Bronchial epithelial cell (primary cell): ENCODE measurements around the gene ABHD12B. TPM values are rescaled to one million over a fixed set of nuclear protein-coding genes. Genes with fewer than 3 reads are reported as not detected.

ENCODE experiments used
- DNase-seq: peaks from one replicate; pipeline ENCODE4 v3.0.0-alpha.2; 2010; ENCODE audit warnings: low read depth
- FAIRE-seq: peaks from 2 replicates; lab custom pipeline; 2011; peaks lifted over from hg19 to GRCh38; lab: Jason Lieb, UNC
- H3K27me3 ChIP-seq: 2 replicates; pipeline ENCODE4 v1.5.1; 2011; ENCODE audit warnings: low read length; ENCODE audit not compliant: control insufficient read depth, insufficient read depth
- H3K36me3 ChIP-seq: 2 replicates; pipeline ENCODE4 v1.5.1; 2011; ENCODE audit warnings: low read length; ENCODE audit not compliant: control insufficient read depth, insufficient read depth
- H3K4me3 ChIP-seq: 2 replicates; pipeline ENCODE4 v1.5.1; 2011; ENCODE audit warnings: mild to moderate bottlenecking, low read depth, low read length, control low read depth
- total RNA-seq: library from RNA; depleted of rRNA; stranded (reverse); fragments of >200 nt; gene quantifications from 2 replicates; pipeline ENCODE4 v1.2.1, GENCODE V29; 2014
- TF ChIP-seq, protein P1 (sequence below): IDR thresholded peaks from 2 replicates; pipeline ENCODE4 v1.5.1; 2011; ENCODE audit warnings: mild to moderate bottlenecking, moderate library complexity, low read length, control low read depth, inconsistent platforms; ENCODE audit not compliant: insufficient read depth, severe bottlenecking

Gene ABHD12B
- total RNA-seq, 1 donor from 2014 or later = not detected

DNA sequence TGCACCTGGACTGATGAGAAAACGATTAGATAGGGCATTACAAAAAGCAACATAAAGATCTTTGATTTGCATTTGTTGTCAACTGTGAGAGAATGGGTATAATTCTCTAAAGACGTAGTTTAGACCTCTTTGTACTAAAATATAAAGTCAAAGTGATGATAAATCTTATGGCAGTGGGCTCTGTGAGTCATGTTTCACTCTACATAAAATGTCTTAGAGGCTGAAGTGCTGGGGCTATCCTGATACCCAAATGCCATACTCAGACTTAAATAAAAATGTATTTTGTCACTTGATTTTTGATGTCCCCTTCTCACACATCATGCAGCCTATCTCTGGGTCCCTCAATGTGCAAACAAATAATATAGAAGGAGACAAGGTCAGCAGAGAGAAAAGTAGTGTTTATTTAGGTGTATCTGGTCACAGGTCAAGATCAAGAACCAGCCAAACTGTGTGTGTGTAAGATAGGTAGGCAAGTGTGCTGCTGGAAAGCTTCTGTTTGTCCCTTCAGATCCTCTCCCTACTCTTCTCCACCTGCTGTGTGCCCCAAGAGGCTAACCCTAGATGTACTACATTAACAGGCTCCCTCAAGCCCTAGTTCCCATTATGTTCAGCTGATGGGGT is 33.9 kb upstream of the ABHD12B start:
- no peak overlapping the region for H3K4me3 ChIP-seq
- H3K36me3 ChIP-seq = no peaks in the 10 kb centered on the region
- H3K27me3 ChIP-seq = no peaks in the 10 kb centered on the region
- FAIRE-seq (no peak), DNase-seq (no peak)
- TF ChIP-seq, protein P1, sequence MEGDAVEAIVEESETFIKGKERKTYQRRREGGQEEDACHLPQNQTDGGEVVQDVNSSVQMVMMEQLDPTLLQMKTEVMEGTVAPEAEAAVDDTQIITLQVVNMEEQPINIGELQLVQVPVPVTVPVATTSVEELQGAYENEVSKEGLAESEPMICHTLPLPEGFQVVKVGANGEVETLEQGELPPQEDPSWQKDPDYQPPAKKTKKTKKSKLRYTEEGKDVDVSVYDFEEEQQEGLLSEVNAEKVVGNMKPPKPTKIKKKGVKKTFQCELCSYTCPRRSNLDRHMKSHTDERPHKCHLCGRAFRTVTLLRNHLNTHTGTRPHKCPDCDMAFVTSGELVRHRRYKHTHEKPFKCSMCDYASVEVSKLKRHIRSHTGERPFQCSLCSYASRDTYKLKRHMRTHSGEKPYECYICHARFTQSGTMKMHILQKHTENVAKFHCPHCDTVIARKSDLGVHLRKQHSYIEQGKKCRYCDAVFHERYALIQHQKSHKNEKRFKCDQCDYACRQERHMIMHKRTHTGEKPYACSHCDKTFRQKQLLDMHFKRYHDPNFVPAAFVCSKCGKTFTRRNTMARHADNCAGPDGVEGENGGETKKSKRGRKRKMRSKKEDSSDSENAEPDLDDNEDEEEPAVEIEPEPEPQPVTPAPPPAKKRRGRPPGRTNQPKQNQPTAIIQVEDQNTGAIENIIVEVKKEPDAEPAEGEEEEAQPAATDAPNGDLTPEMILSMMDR = no peak

DNA sequence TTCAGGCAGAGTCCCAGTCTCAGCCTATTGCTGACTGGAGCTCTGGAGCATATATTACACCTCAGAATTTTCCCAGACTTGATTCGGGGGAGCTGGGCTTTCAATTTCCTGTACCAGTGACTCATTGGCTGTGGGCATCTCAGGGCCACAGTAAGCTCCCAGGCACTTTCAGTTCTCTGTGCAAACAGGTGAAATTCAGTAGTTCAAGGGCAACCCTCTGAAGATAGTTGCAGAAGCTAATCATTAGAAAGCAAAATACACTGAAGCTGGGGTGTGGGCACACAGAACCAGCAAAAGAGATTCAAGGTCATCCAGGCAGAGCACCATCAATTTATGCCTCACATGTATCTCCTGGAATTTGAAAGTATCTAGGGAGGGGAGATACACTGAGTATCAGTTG is 32.8 kb upstream of the ABHD12B start:
- DNase-seq (peak; percentile 33), FAIRE-seq (no peak)
- Histone ChIP-seq H3K36me3 (no peaks in the 10 kb centered on the region), H3K27me3 (no peaks in the 10 kb centered on the region), H3K4me3 (no peak overlapping the region)
- TF ChIP-seq, protein P1 = no peak

DNA sequence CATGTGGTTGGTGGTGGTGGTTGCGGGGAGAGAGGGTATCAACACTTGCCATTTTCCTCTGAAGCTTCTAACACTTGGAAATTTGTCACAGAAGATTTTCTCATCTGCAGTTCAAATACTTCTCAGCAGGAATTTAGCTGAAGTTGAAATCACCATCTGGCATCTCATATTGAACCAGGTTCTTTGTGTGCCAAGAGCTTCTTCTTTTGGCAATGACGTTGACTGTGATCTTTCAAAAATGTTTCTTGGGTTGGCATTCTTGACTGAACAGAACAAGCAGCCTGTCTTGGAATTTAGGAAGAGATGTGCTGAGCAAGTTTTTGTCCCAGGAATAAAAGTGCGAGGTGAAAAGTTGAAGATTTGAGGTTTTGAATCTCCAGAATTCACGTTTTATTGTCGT is 32.2 kb upstream of the ABHD12B start:
- Histone ChIP-seq H3K4me3 (no peak overlapping the region), H3K27me3 (no peaks in the 10 kb centered on the region), H3K36me3 (no peaks in the 10 kb centered on the region)
- DNase-seq (no peak), FAIRE-seq (peak; percentile 28)
- TF ChIP-seq, protein P1 = no peak

DNA sequence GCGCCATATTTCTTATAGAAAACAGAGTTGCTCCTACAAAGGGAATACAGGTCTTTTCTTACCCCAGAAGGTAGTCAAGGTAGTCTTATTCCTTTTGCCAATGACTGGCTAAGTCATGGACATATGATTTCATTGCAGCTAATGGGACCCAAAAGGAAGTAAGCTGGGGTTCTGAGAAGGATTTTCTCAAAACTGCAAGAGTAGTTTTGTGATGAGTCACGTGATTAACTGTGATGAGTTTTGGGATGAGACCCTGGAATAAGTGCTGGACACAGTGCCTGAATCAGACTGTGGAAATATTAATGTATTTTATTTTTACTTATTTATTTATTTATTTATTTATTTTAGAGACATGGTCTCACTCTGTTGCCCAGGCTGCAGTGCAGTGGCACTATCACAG is 27.5 kb upstream of the ABHD12B start:
- DNase-seq = no peak
- no peak overlapping the region for H3K4me3 ChIP-seq

DNA sequence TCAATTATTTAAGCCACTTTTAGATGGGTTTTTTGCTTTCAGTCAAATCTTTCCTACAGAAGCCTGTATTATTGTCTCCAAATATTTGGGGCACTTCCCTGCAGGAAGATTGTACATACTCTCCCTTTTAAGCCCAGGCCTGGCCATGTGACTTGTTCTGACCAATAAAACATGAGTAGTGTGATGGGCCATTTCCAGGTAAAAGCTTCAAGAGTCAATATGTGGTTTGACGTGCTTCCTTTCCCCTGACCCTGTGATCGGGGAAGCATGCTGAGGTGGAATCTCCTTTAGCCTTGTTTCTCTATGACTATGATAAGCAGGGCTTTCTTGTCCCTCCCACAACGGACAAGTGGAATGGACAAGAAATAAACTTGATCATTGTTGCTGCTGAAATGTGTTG is 26.7 kb upstream of the ABHD12B start:
- TF ChIP-seq, protein P1 = no peak
- no peak for FAIRE-seq
- Histone ChIP-seq H3K27me3 (no peaks in the 10 kb centered on the region), H3K36me3 (no peaks in the 10 kb centered on the region), H3K4me3 (no peak overlapping the region)
- no peak for DNase-seq

More for the DNA sequence above, 27.5 kb upstream of the ABHD12B start:
- TF ChIP-seq, protein P1 = no peak
- no peak for FAIRE-seq
- no peaks in the 10 kb centered on the region for H3K36me3 ChIP-seq
- H3K27me3 ChIP-seq = no peaks in the 10 kb centered on the region
